ENCODE results near the gene NDC80. TPM values are rescaled to one million over a fixed set of nuclear protein-coding genes. Genes with fewer than 3 reads are reported as not detected.

The NDC80 gene
- total and polyA plus RNA-seq, 9 of the 15 experiments (the other 6 are each of a cell fraction or from before 2014, with no cell fraction given), result 65.2 to 97.9 (median 83.3) TPM

- 84% methylated on average over 5 of the region's 5 CpGs for WGBS (ENCODE audit: insufficient coverage, low coverage, missing lambda C conversion rate)
- H3K4me2 ChIP-seq (ENCODE audit: insufficient read depth, low read length), result no peak overlapping the region
- no peaks in the 10 kb centered on the region for H3K79me2 ChIP-seq (ENCODE audit: control insufficient read depth, insufficient read depth, low read length)
- no peaks in the 10 kb centered on the region for H4K20me1 ChIP-seq (replicated peaks; ENCODE audit: control insufficient read depth, insufficient read depth, low read length)
- no peak overlapping the region for H3K4me3 ChIP-seq
- FAIRE-seq, result no peak
- no peak overlapping the region for H2AFZ ChIP-seq (ENCODE audit: low read depth, low read length)
- TF ChIP-seq ZSCAN32 (CRISPR knock-in tag; IDR thresholded peaks at IDR 0.05) (no peak), ZKSCAN1 (IDR thresholded peaks at IDR 0.05; ENCODE audit: low read depth, low read length) (peak; percentile 65; the same call in 1 of the 2 replicates)
- BruUV-seq (replicated peaks), result no TSS peak
- H3K4me1 ChIP-seq (replicated peaks in 1 of 2; ENCODE audit: control insufficient read depth in 2 of 2, insufficient read depth in 2 of 2, low read length in 2 of 2), result no peaks in the 10 kb centered on the region
- no peaks in the 10 kb centered on the region for H3K9me3 ChIP-seq (replicated peaks; ENCODE audit: control insufficient read depth, insufficient read depth, low read depth, low read length)
- intact Hi-C loops (cut with micrococcal nuclease), result no loop called here
- peaks cover 89% of the 10 kb centered on the region for H3K36me3 ChIP-seq (ENCODE audit: control insufficient read depth, insufficient read depth, low read length)
- ChIA-PET CTCF (ENCODE audit: low intra/inter-chr PET ratio) (no interaction called here), POLR2A (interaction anchor here (0.6 to 3.5 kb wide), 7 partner anchors 10 to 166 kb away, joined by 3 to 19 read pairs (median 4); partner anchors contain the start of genes METTL4 and NDC80)
- no peak for ATAC-seq
- H3K9me1 ChIP-seq (ENCODE audit: control insufficient read depth, insufficient read depth, low read length), result no peaks in the 10 kb centered on the region
- no peak for DNase-seq (ENCODE audit: extremely low read depth in 1 of 4, low spot score in 3 of 4)
- in situ Hi-C loops (cut with MboI), result no loop called here
- H3K27ac ChIP-seq (ENCODE audit: extremely low read depth, low read depth, low read length), result no peak overlapping the region
- H3K27me3 ChIP-seq (ENCODE audit: control insufficient read depth in 2 of 2, insufficient read depth in 2 of 2, low read length in 2 of 2), result no peaks in the 10 kb centered on the region
- no peak overlapping the region for H3K9ac ChIP-seq (ENCODE audit: insufficient read depth in 1 of 2, low read depth in 2 of 2, low read length in 2 of 2)
Measured at GRCh38 chr18:2588666-2589344, 17.4 kb downstream of the NDC80 start.

- intact Hi-C loops (cut with micrococcal nuclease) (no loop called here), in situ Hi-C loops (cut with MboI) (no loop called here)
- FAIRE-seq (no peak), DNase-seq (ENCODE audit: extremely low read depth in 1 of 4, low spot score in 3 of 4) (no peak), ATAC-seq (peak; percentile 46; the same call in 2 of the 3 replicates)
- Histone ChIP-seq H3K4me3 (no peak overlapping the region), H4K20me1 (replicated peaks; ENCODE audit: control insufficient read depth, insufficient read depth, low read length) (no peaks in the 10 kb centered on the region), H2AFZ (ENCODE audit: low read depth, low read length) (no peak overlapping the region), H3K79me2 (ENCODE audit: control insufficient read depth, insufficient read depth, low read length) (no peaks in the 10 kb centered on the region), H3K9ac (ENCODE audit: insufficient read depth in 1 of 2, low read depth in 2 of 2, low read length in 2 of 2) (no peak overlapping the region), H3K9me3 (replicated peaks; ENCODE audit: control insufficient read depth, insufficient read depth, low read depth, low read length) (no peaks in the 10 kb centered on the region), H3K4me1 (replicated peaks in 1 of 2; ENCODE audit: control insufficient read depth in 2 of 2, insufficient read depth in 2 of 2, low read length in 2 of 2) (no peaks in the 10 kb centered on the region), H3K9me1 (ENCODE audit: control insufficient read depth, insufficient read depth, low read length) (no peaks in the 10 kb centered on the region), H3K4me2 (ENCODE audit: insufficient read depth, low read length) (no peak overlapping the region), H3K27me3 (ENCODE audit: control insufficient read depth in 2 of 2, insufficient read depth in 2 of 2, low read length in 2 of 2) (no peaks in the 10 kb centered on the region), H3K36me3 (ENCODE audit: control insufficient read depth, insufficient read depth, low read length) (peaks cover 92% of the 10 kb centered on the region), H3K27ac (ENCODE audit: extremely low read depth, low read depth, low read length) (no peak overlapping the region)
- 95% methylated on average over 3 of the region's 3 CpGs for WGBS (ENCODE audit: insufficient coverage, low coverage, missing lambda C conversion rate)
- ChIA-PET POLR2A (interaction anchor here (0.6 to 3.5 kb wide), 7 partner anchors 11 to 165 kb away, joined by 3 to 19 read pairs (median 5); partner anchors contain the start of genes METTL4 and NDC80), CTCF (ENCODE audit: low intra/inter-chr PET ratio) (no interaction called here)
- TF ChIP-seq CEBPG (CRISPR knock-in tag; IDR thresholded peaks at IDR 0.05) (no peak), CEBPG (tag; conservative IDR thresholded peaks at IDR 0.05 in 1 of 2, IDR thresholded peaks at IDR 0.05 in 1 of 2) (peak; percentile 39 to 56; a peak in 2 of 4 replicates), DEAF1 (CRISPR knock-in tag; IDR thresholded peaks at IDR 0.05) (no peak)
- no TSS peak for BruUV-seq (replicated peaks)
Measured at GRCh38 chr18:2589345-2590068, 18.1 kb downstream of the NDC80 start.

Measured in K562 (cell line).